OCI-LY1 (cell line): ENCODE data around the gene HMG20B.

Source experiments
- CTCF ChIP-seq: fragments of 200-600 bp; sonication (generic), shearing (Covaris generic); IDR thresholded peaks from 2 replicates; pipeline ENCODE4 v1.5.1; 2017; ENCODE audit warnings: mild to moderate bottlenecking, antibody characterized with exemption, low read length, moderate library complexity, mixed read lengths
- EZH2 ChIP-seq: fragments of 200-600 bp; sonication (generic), shearing (Covaris generic); IDR thresholded peaks from 2 replicates; pipeline ENCODE4 v1.8.0; 2017; ENCODE audit warnings: borderline replicate concordance, mixed run types, mild to moderate bottlenecking, antibody characterized with exemption, low read length, moderate library complexity, mixed read lengths

- TF ChIP-seq CTCF (no peak), EZH2 (no peak)
Observed at GRCh38 chr19:3538965-3539755, 33.6 kb upstream of the HMG20B start, which contains the start of gene TEKTIP1.
